Memory B cell (primary cell): ENCODE data around the gene SH3GLB2.

Source experiments
- ATAC-seq: fragments of 150-1000 bp; cut with Tn5 transposase; 2 replicates; pipeline ENCODE4 v1.10.0; 2021; ENCODE audit warnings: low read depth, mild to moderate bottlenecking, moderate library complexity
- DNase-seq, 2 donors: peaks; one replicate each; pipeline ENCODE4 v3.0.0; 2022; ENCODE audit warnings: low spot score in 2 of 2
- H3K27ac Mint-ChIP-seq: one replicate; pipeline ENCODE4 v1.8.0; 2022; ENCODE audit warnings: mild to moderate bottlenecking, moderate library complexity, mixed read lengths
- H3K27me3 Mint-ChIP-seq: one replicate; pipeline ENCODE4 v1.8.0; 2022; ENCODE audit warnings: mixed read lengths
- H3K36me3 Mint-ChIP-seq: one replicate; pipeline ENCODE4 v1.8.0; 2022; ENCODE audit warnings: mild to moderate bottlenecking, mixed read lengths
- H3K4me1 Mint-ChIP-seq: one replicate; pipeline ENCODE4 v1.8.0; 2022; ENCODE audit warnings: mixed read lengths
- H3K4me3 Mint-ChIP-seq: one replicate; pipeline ENCODE4 v1.8.0; 2022; ENCODE audit warnings: mild to moderate bottlenecking, moderate library complexity, mixed read lengths
- H3K9me3 Mint-ChIP-seq: one replicate; pipeline ENCODE4 v1.8.0; 2022; ENCODE audit warnings: mixed read lengths

Gene SH3GLB2

GRCh38 chr9:129028192-129028966 is at the start of gene SH3GLB2:
Gene SH3GLB2 (minus strand): TSS chr9:129028331. CDS start chr9:129028154, 177 bp downstream.
- Mint-ChIP-seq H3K27ac (peak within 1 kb of the TSS; percentile 63), H3K4me1 (peaks cover 20% of the 10 kb centered on the region), H3K9me3 (no peaks in the 10 kb centered on the region), H3K27me3 (no peaks in the 10 kb centered on the region), H3K36me3 (no peaks in the 10 kb centered on the region), H3K4me3 (peak within 1 kb of the TSS; percentile 86)
- ATAC-seq (peak; percentile 82), DNase-seq (peak; percentile 86 to 92)

- Mint-ChIP-seq H3K36me3 (no peaks in the 10 kb centered on the region), H3K9me3 (no peaks in the 10 kb centered on the region), H3K27me3 (no peaks in the 10 kb centered on the region), H3K4me1 (peaks cover 9% of the 10 kb centered on the region), H3K4me3 (no peak overlapping the region), H3K27ac (no peak overlapping the region)
- ATAC-seq (no peak), DNase-seq (no peak)
Observed at GRCh38 chr9:129077236-129077635, 49.1 kb upstream of the SH3GLB2 start.

DNA sequence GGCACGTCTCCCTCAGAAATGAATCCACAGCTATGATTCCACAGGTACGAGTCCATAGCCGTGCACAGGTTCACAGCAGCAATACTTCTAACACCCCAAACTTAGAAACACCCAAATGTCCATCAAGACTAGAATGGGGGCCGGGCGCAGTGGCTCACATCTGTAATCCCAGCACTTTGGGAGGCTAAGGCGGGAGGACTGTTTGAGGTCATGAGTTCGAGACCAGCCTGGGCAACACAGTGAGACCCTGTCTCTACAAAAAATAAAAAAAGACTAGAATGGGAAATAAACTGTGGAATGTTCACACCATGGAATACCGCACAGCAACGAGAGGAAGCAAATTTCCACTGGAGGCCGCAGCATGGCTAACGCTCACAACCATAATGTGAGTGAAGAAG is 48.5 kb upstream of the SH3GLB2 start:
- Mint-ChIP-seq H3K4me3 (no peak overlapping the region), H3K27ac (no peak overlapping the region), H3K9me3 (no peaks in the 10 kb centered on the region), H3K36me3 (no peaks in the 10 kb centered on the region), H3K4me1 (peaks cover 6% of the 10 kb centered on the region), H3K27me3 (no peaks in the 10 kb centered on the region)
- DNase-seq (no peak), ATAC-seq (no peak)

- Mint-ChIP-seq H3K4me3 (no peak overlapping the region), H3K27ac (no peak overlapping the region), H3K9me3 (no peaks in the 10 kb centered on the region), H3K36me3 (no peaks in the 10 kb centered on the region), H3K4me1 (peaks cover 6% of the 10 kb centered on the region), H3K27me3 (no peaks in the 10 kb centered on the region)
- ATAC-seq, result no peak
- DNase-seq, result no peak
Observed at GRCh38 chr9:129075996-129076639, 48.0 kb upstream of the SH3GLB2 start.

DNA sequence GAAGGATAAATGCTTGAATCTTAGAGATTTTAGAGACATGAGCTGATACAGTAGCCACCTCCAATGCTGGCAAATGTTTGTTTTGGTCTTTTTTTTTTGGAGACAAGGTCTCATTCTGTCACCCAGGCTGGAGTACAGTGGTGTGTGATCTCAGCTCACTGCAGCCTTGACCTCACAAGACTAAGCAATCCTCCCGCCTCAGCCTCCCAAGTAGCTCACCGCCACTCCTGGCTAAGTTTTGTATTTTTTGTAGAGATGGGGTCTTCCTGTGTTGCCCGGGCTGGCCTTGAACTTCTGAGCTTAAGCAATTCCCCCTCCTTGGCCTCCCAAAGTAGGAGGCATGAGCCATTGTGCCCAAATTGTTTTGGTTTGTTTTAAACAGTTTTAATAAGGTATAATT is 46.0 kb upstream of the SH3GLB2 start:
- Mint-ChIP-seq H3K27me3 (no peaks in the 10 kb centered on the region), H3K27ac (no peak overlapping the region), H3K4me1 (peaks cover 9% of the 10 kb centered on the region), H3K36me3 (no peaks in the 10 kb centered on the region), H3K9me3 (no peaks in the 10 kb centered on the region), H3K4me3 (no peak overlapping the region)
- ATAC-seq (no peak), DNase-seq (no peak)

DNA sequence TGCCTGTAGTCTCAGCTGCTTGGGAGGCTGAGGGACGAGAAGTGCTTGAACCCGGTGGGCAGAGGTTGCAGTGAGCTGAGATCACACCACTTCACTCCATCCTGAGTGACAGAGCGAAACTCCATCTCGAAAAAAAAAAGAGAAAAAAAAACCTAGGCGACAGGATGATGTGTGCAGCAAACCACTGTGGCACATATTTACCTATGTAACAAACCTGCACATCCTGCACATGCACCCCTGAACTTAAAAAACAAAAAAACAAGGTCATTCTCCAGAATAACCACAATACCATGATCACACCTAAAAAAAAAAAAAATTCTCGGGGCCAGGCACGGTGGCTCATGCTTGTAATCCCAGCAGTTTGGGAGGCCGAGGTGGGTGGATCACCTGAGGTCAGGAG is 45.3 kb upstream of the SH3GLB2 start:
- H3K4me3 Mint-ChIP-seq, result no peak overlapping the region

DNA sequence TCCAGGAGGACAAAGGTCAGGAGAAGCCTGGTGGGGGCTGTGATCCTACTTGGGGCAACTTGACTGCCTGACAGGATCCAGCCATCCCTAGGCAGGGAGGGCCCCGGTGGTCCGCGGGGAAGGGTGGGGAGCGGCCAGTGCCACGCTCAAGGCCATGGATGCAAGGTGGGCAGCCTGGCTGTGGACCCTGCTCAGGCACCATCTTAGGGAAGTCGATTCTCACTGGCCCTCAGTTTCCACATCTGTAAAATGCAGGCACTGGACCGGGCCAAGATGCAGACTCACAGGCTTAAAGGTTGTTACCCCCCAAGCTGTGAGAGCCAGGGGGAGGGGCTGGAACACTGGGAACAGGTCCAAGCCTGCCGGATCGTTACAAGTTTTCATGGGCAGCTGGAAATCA is 44.0 kb upstream of the SH3GLB2 start:
- Mint-ChIP-seq H3K36me3 (no peaks in the 10 kb centered on the region), H3K9me3 (no peaks in the 10 kb centered on the region), H3K27me3 (no peaks in the 10 kb centered on the region), H3K4me3 (no peak overlapping the region), H3K4me1 (peaks cover 11% of the 10 kb centered on the region), H3K27ac (no peak overlapping the region)
- no peak for DNase-seq
- ATAC-seq, result no peak

More for the DNA sequence above, 45.3 kb upstream of the SH3GLB2 start:
- H3K4me1 Mint-ChIP-seq, result peaks cover 11% of the 10 kb centered on the region
- H3K9me3 Mint-ChIP-seq, result no peaks in the 10 kb centered on the region
- no peaks in the 10 kb centered on the region for H3K36me3 Mint-ChIP-seq
- H3K27me3 Mint-ChIP-seq, result no peaks in the 10 kb centered on the region
- no peak for DNase-seq
- ATAC-seq, result no peak
- no peak overlapping the region for H3K27ac Mint-ChIP-seq

DNA sequence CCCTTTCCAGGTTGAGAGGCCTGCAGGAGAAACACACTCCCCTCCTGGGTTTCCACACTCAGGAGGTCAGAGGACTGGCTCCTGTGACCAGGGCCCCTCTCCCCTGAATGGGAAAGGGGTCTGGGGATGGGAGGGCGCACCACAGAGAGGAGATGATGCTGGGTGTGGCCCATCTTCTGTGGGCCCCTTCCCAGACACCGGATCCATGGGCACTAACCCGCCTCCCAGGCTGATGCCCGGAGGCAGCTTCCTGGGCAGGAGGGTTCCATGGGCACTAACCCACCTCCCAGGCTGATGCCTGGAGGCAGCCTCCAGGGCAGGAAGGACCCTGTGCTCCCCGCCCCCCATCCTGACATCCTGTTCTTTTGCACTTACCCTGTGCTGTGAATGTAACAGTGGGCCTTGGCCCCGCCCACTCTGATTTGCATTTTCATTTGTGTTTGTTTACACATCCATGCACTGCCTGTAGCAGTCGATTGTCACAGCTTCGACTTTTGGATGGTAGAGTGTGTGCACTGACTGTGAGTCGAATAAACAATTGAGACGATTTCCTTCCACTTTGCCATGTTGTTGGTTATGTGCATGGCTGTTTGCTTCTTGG is 43.5 kb upstream of the SH3GLB2 start:
- H3K27me3 Mint-ChIP-seq, result no peaks in the 10 kb centered on the region
- H3K4me3 Mint-ChIP-seq, result no peak overlapping the region

GRCh38 chr9:129070696-129071525 is 42.8 kb upstream of the SH3GLB2 start:
- H3K27ac Mint-ChIP-seq, result no peak overlapping the region
- no peaks in the 10 kb centered on the region for H3K36me3 Mint-ChIP-seq
- H3K4me3 Mint-ChIP-seq, result no peak overlapping the region
- DNase-seq (no peak), ATAC-seq (no peak)
- H3K4me1 Mint-ChIP-seq, result peaks cover 11% of the 10 kb centered on the region
- no peaks in the 10 kb centered on the region for H3K27me3 Mint-ChIP-seq
- H3K9me3 Mint-ChIP-seq, result no peaks in the 10 kb centered on the region

More for the DNA sequence above, 43.5 kb upstream of the SH3GLB2 start:
- Mint-ChIP-seq H3K9me3 (no peaks in the 10 kb centered on the region), H3K27ac (no peak overlapping the region), H3K4me1 (peaks cover 11% of the 10 kb centered on the region), H3K36me3 (no peaks in the 10 kb centered on the region)
- ATAC-seq (no peak), DNase-seq (no peak)

DNA sequence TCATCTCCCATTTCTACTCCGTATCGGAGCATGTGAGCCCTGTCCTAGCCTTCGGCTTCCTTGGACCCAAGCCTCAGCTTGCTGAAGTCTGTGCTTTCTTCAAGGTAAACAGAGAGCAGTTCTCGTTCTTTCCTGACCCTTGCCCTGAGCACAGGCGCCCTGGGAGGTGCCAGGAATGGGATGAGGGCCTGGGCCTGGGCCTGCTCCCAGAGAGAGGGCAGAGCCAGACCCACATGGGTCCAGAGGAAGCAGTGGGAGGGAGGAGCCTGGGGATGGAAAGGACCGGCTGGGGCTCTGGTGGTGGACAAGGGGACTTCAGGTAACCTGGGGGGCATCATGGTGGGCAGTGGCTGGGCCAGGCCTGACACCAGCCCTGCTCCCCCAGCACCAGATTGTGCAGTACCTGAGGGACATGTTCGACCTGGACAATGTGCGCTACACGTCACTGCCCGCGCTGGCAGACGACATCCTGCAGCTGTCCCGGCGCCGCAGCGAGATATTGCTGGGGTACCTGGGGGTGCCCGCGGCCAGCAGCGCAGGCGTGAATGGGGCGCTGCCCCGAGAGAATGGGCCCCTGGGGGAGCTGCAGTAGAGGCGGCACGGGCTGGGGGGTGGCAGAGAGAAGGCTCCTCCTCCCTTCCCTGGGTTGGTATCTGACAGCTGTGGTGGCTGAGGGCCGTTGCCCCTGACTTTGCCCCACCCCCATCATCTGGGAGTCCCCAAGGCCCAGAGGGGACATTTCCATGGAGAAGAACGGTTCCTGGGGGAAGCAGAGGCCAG is 41.9 kb upstream of the SH3GLB2 start:
- no peaks in the 10 kb centered on the region for H3K27me3 Mint-ChIP-seq
- H3K27ac Mint-ChIP-seq, result peak overlapping the region; percentile 92
- H3K9me3 Mint-ChIP-seq, result no peaks in the 10 kb centered on the region
- H3K4me1 Mint-ChIP-seq, result peaks cover 11% of the 10 kb centered on the region
- ATAC-seq (no peak), DNase-seq (no peak)
- no peak overlapping the region for H3K4me3 Mint-ChIP-seq
- peaks cover 4% of the 10 kb centered on the region for H3K36me3 Mint-ChIP-seq

GRCh38 chr9:129068990-129069861 is 41.1 kb upstream of the SH3GLB2 start:
- H3K36me3 Mint-ChIP-seq, result peaks cover 4% of the 10 kb centered on the region
- peaks cover 11% of the 10 kb centered on the region for H3K4me1 Mint-ChIP-seq
- no peaks in the 10 kb centered on the region for H3K9me3 Mint-ChIP-seq
- DNase-seq, result peak; percentile 70 to 71
- no peaks in the 10 kb centered on the region for H3K27me3 Mint-ChIP-seq
- peak overlapping the region; percentile 78 for H3K4me3 Mint-ChIP-seq
- peak; percentile 100 for ATAC-seq
- H3K27ac Mint-ChIP-seq, result peak overlapping the region; percentile 92

GRCh38 chr9:129068110-129068509 is 40.0 kb upstream of the SH3GLB2 start:
- no peak overlapping the region for H3K4me3 Mint-ChIP-seq
- no peaks in the 10 kb centered on the region for H3K9me3 Mint-ChIP-seq
- peaks cover 11% of the 10 kb centered on the region for H3K4me1 Mint-ChIP-seq
- H3K27ac Mint-ChIP-seq, result no peak overlapping the region
- H3K36me3 Mint-ChIP-seq, result peaks cover 8% of the 10 kb centered on the region
- ATAC-seq, result no peak
- DNase-seq, result no peak
- no peaks in the 10 kb centered on the region for H3K27me3 Mint-ChIP-seq
